ENCODE measurements around the gene C3orf20.
"Not testable (repeated sequence)": the region's sequence is repeated elsewhere in the genome, so short reads cannot be mapped to it uniquely, and the experiment has no call there.

The C3orf20 gene

GRCh38 chr3:14647976-14648955 lies 26.7 kb upstream of the C3orf20 start:
- in situ Hi-C loops (cut with MboI; ENCODE audit: low sequenced_read_pairs, unreplicated experiment): no loop called here
- TF ChIP-seq CTCF (IDR thresholded peaks at IDR 0.05; ENCODE audit: borderline replicate concordance, control extremely low read depth, extremely low read depth, insufficient read depth, missing control alignments): no peak
- no peak for DNase-seq (ENCODE audit: low spot score)

- in situ Hi-C loops (cut with MboI; ENCODE audit: low sequenced_read_pairs, unreplicated experiment): no loop called here
Observed at GRCh38 chr3:14649466-14649865, 25.5 kb upstream of the C3orf20 start.

GRCh38 chr3:14650193-14650592 lies 24.7 kb upstream of the C3orf20 start:
- no peak for DNase-seq (ENCODE audit: low spot score)
- TF ChIP-seq CTCF (IDR thresholded peaks at IDR 0.05; ENCODE audit: borderline replicate concordance, control extremely low read depth, extremely low read depth, insufficient read depth, missing control alignments): no peak
- in situ Hi-C loops (cut with MboI; ENCODE audit: low sequenced_read_pairs, unreplicated experiment): loop anchor here (25.0 kb wide), 1 partner anchor 262 kb away; no protein-coding TSS in a partner anchor

More at GRCh38 chr3:14649466-14649865, 25.5 kb upstream of the C3orf20 start:
- TF ChIP-seq CTCF (IDR thresholded peaks at IDR 0.05; ENCODE audit: borderline replicate concordance, control extremely low read depth, extremely low read depth, insufficient read depth, missing control alignments): no peak
- no peak for DNase-seq (ENCODE audit: low spot score)

GRCh38 chr3:14651440-14652251 lies 23.3 kb upstream of the C3orf20 start, which contains the start of gene CCDC174:
Gene CCDC174 (plus strand): TSS chr3:14651762. CDS start chr3:14651837, 75 bp downstream.
- TF ChIP-seq CTCF (IDR thresholded peaks at IDR 0.05; ENCODE audit: borderline replicate concordance, control extremely low read depth, extremely low read depth, insufficient read depth, missing control alignments): no peak
- peak; percentile 93 for DNase-seq (ENCODE audit: low spot score)
- in situ Hi-C loops (cut with MboI; ENCODE audit: low sequenced_read_pairs, unreplicated experiment): loop anchor here (25.0 kb wide), 1 partner anchor 261 kb away; no protein-coding TSS in a partner anchor

GRCh38 chr3:14652360-14652907 lies 22.5 kb upstream of the C3orf20 start:
- DNase-seq (ENCODE audit: low spot score): not testable (repeated sequence)
- in situ Hi-C loops (cut with MboI; ENCODE audit: low sequenced_read_pairs, unreplicated experiment): loop anchor here (25.0 kb wide), 1 partner anchor 260 kb away; no protein-coding TSS in a partner anchor

GRCh38 chr3:14657579-14657978 lies 17.4 kb upstream of the C3orf20 start:
- no peak for TF ChIP-seq CTCF (IDR thresholded peaks at IDR 0.05; ENCODE audit: borderline replicate concordance, control extremely low read depth, extremely low read depth, insufficient read depth, missing control alignments)
- no peak for DNase-seq (ENCODE audit: low spot score)
- in situ Hi-C loops (cut with MboI; ENCODE audit: low sequenced_read_pairs, unreplicated experiment): loop anchor here (25.0 kb wide), 1 partner anchor 255 kb away; no protein-coding TSS in a partner anchor

Measured in GM13976 (cell line).